Spleen (tissue), 7 donors: ENCODE data around the gene SLC45A3.

Experiments
- CTCF ChIP-seq, 11 experiments: fragments of 200-600 bp in 7 of 11; fragments of 450-650 bp in 4 of 11; sonication (generic) in 4 of 11; IDR thresholded peaks in 8 of 11; conservative IDR thresholded peaks in 3 of 11; 1 replicate in 7 of 11; 2 replicates in 4 of 11; pipeline versions ENCODE4 v1.4.0 to v1.8.0; 2016 to 2021; ENCODE audit warnings: antibody characterized with exemption in 11 of 11, inconsistent platforms in 4 of 11, mild to moderate bottlenecking in 1 of 11
- POLR2A ChIP-seq, 3 donors: fragments of 450-650 bp; IDR thresholded peaks; one replicate each; pipeline ENCODE4 v1.5.1; 2017; ENCODE audit warnings: antibody characterized with exemption in 3 of 3, mild to moderate bottlenecking in 1 of 3
- POLR2AphosphoS5 ChIP-seq, 3 donors: sonication (generic); formaldehyde crosslinking; IDR thresholded peaks; one replicate each; pipeline ENCODE4 v1.5.1; 2017; ENCODE audit warnings: antibody characterized with exemption in 3 of 3
- donor health status: DM: no; HTN: no; CAD: no; lungs with moderate emphysema.
- donor health status: DM: no; HTN: no; CAD: no.
- donor health status: DM: no; HTN: no; CAD: no.

GRCh38 chr1:205636732-205637131, 43.6 kb downstream of the SLC45A3 start:
- TF ChIP-seq POLR2AphosphoS5 (IDR thresholded peaks at IDR 0.05) = no peak
- TF ChIP-seq CTCF (IDR thresholded peaks at IDR 0.05 in 8 of 11, conservative IDR thresholded peaks at IDR 0.05 in 3 of 11) = no peak
- no peak for TF ChIP-seq POLR2A (IDR thresholded peaks at IDR 0.05)
